Ishikawa (cell line): ENCODE results near the gene KCNC3.

Experiments used
- CREB1 ChIP-seq: IDR thresholded peaks from 2 replicates; pipeline ENCODE4 v1.6.1; 2012; ENCODE audit warnings: low read depth
- EP300 ChIP-seq: IDR thresholded peaks from 2 replicates; pipeline ENCODE4 v1.6.1; 2012; ENCODE audit warnings: borderline replicate concordance
- TF ChIP-seq, protein P1 (sequence below): IDR thresholded peaks from 2 replicates; pipeline ENCODE4 v1.6.1; 2012
- TF ChIP-seq, protein P2 (sequence below): IDR thresholded peaks from 2 replicates; pipeline ENCODE4 v1.6.1; 2012; ENCODE audit warnings: low read depth, mild to moderate bottlenecking

DNA sequence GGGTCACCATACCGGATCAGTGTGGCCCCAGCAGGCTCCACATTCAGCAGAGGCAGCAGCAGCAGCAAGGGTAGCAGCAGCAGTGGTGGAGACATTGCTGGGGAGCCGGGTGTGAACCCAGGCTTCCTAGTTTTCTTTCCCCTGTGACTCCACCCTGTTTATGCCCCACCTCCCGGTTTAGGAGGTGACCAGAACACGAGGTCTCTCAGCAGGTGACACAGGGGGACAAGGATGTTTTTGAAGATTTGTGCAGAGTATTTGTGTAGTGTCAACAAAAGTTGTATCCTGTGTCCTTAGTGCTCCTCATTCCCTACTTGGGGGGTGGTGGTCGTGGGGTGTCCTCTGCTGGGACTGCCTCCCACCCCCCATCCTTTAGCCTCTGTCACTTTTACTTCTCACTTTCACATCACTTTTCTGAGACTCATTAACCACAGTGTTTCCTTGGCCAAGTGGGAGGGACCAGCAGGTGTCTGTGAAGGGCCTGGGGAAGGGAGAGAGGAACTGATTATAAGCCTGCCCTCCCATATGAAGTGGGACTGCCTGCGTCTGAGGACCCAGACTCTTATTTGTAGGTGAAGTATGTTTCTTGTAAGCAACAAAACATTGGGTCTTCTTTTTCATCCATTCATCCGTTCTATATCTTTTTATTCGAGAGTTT is 15.6 kb upstream of the KCNC3 start:
- TF ChIP-seq, protein P1, sequence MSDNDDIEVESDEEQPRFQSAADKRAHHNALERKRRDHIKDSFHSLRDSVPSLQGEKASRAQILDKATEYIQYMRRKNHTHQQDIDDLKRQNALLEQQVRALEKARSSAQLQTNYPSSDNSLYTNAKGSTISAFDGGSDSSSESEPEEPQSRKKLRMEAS, result no peak
- TF ChIP-seq CREB1 (no peak), EP300 (no peak)
- TF ChIP-seq, protein P2, sequence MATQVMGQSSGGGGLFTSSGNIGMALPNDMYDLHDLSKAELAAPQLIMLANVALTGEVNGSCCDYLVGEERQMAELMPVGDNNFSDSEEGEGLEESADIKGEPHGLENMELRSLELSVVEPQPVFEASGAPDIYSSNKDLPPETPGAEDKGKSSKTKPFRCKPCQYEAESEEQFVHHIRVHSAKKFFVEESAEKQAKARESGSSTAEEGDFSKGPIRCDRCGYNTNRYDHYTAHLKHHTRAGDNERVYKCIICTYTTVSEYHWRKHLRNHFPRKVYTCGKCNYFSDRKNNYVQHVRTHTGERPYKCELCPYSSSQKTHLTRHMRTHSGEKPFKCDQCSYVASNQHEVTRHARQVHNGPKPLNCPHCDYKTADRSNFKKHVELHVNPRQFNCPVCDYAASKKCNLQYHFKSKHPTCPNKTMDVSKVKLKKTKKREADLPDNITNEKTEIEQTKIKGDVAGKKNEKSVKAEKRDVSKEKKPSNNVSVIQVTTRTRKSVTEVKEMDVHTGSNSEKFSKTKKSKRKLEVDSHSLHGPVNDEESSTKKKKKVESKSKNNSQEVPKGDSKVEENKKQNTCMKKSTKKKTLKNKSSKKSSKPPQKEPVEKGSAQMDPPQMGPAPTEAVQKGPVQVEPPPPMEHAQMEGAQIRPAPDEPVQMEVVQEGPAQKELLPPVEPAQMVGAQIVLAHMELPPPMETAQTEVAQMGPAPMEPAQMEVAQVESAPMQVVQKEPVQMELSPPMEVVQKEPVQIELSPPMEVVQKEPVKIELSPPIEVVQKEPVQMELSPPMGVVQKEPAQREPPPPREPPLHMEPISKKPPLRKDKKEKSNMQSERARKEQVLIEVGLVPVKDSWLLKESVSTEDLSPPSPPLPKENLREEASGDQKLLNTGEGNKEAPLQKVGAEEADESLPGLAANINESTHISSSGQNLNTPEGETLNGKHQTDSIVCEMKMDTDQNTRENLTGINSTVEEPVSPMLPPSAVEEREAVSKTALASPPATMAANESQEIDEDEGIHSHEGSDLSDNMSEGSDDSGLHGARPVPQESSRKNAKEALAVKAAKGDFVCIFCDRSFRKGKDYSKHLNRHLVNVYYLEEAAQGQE, result no peak
